ENCODE results near the gene EPN1.

The EPN1 gene

GRCh38 chr19:55677572-55678028 lies 2.6 kb downstream of the EPN1 start:
- DNase-seq (ENCODE audit: low spot score), result no peak
- in situ Hi-C loops (cut with MboI; ENCODE audit: low pct_unique_long_range_greater_than_20kb, low sequenced_read_pairs, unreplicated experiment), result loop anchor here (25.0 kb wide), 1 partner anchor 635 kb away; the partner anchor contains the start of gene ZSCAN5A
- TF ChIP-seq CTCF (IDR thresholded peaks at IDR 0.05; ENCODE audit: extremely low read depth, insufficient read depth, missing control alignments), result no peak

GRCh38 chr19:55678121-55678671 lies 3.2 kb downstream of the EPN1 start:
- peak; percentile 35 for TF ChIP-seq CTCF (IDR thresholded peaks at IDR 0.05; ENCODE audit: extremely low read depth, insufficient read depth, missing control alignments)
- in situ Hi-C loops (cut with MboI; ENCODE audit: low pct_unique_long_range_greater_than_20kb, low sequenced_read_pairs, unreplicated experiment), result loop anchor here (25.0 kb wide), 1 partner anchor 634 kb away; the partner anchor contains the start of gene ZSCAN5A
- DNase-seq (ENCODE audit: low spot score), result peak; percentile 83

- no peak for TF ChIP-seq CTCF (IDR thresholded peaks at IDR 0.05; ENCODE audit: extremely low read depth, insufficient read depth, missing control alignments)
- in situ Hi-C loops (cut with MboI; ENCODE audit: low pct_unique_long_range_greater_than_20kb, low sequenced_read_pairs, unreplicated experiment), result loop anchor here (25.0 kb wide), 1 partner anchor 633 kb away; the partner anchor contains the start of gene ZSCAN5A
- no peak for DNase-seq (ENCODE audit: low spot score)
Measured at GRCh38 chr19:55679343-55680257, 4.6 kb downstream of the EPN1 start.

- no peak for DNase-seq (ENCODE audit: low spot score)
- in situ Hi-C loops (cut with MboI; ENCODE audit: low pct_unique_long_range_greater_than_20kb, low sequenced_read_pairs, unreplicated experiment), result loop anchor here (25.0 kb wide), 1 partner anchor 632 kb away; the partner anchor contains the start of gene ZSCAN5A
- no peak for TF ChIP-seq CTCF (IDR thresholded peaks at IDR 0.05; ENCODE audit: extremely low read depth, insufficient read depth, missing control alignments)
Measured at GRCh38 chr19:55680339-55681130, 5.5 kb downstream of the EPN1 start.

- in situ Hi-C loops (cut with MboI; ENCODE audit: low pct_unique_long_range_greater_than_20kb, low sequenced_read_pairs, unreplicated experiment), result loop anchor here (25.0 kb wide), 1 partner anchor 631 kb away; the partner anchor contains the start of gene ZSCAN5A
- no peak for TF ChIP-seq CTCF (IDR thresholded peaks at IDR 0.05; ENCODE audit: extremely low read depth, insufficient read depth, missing control alignments)
- DNase-seq (ENCODE audit: low spot score), result no peak
Measured at GRCh38 chr19:55681131-55682092, 6.4 kb downstream of the EPN1 start.

Measured in GM13977 (cell line).